Panc1 (cell line): ENCODE results near the gene KPNB1. TPM values are rescaled to one million over a fixed set of nuclear protein-coding genes. Genes with fewer than 3 reads are reported as not detected.

Experiments used
- ATAC-seq: fragments of 200-7000 bp; cut with Tn5 transposase; 2 replicates; pipeline ENCODE4 v1.9.1; 2020; ENCODE audit warnings: mild to moderate bottlenecking, moderate library complexity
- BruUV-seq: library from RNA; stranded (reverse); fragments of 400-500 nt; replicated peaks from 2 replicates; lab custom pipeline; 2021; lab: Mats Ljungman, UMichigan
- CTCF ChIA-PET: fragments of 300-600 bp; sonication (Branson Sonifier 250); formaldehyde crosslinking; loops from one replicate; lab custom pipeline; 2022; ENCODE audit warnings: antibody characterized with exemption; lab: Charles Lee
- POLR2A ChIA-PET: fragments of 300-600 bp; sonication (Branson Sonifier 250); formaldehyde crosslinking; loops from one replicate; lab custom pipeline; 2022; ENCODE audit warnings: antibody characterized with exemption; lab: Charles Lee
- DNase-seq: peaks from one replicate; pipeline ENCODE4 v3.0.0-alpha.2; 2010; ENCODE audit warnings: low read depth, low spot score
- H3K27ac ChIP-seq: 2 replicates; pipeline ENCODE4 v1.5.1; 2011; ENCODE audit warnings: mild to moderate bottlenecking, low read length, inconsistent platforms
- H3K27me3 ChIP-seq: fragments of 200-500 bp; sonication (Bioruptor generic); 2 replicates; pipeline ENCODE4 v1.6.0; 2014; ENCODE audit warnings: low read length, inconsistent platforms; ENCODE audit not compliant: control insufficient read depth, insufficient read depth
- H3K36me3 ChIP-seq: fragments of 200-500 bp; sonication (Bioruptor generic); 2 replicates; pipeline ENCODE4 v1.5.1; 2014; ENCODE audit warnings: inconsistent platforms, mild to moderate bottlenecking, low read length, moderate library complexity; ENCODE audit not compliant: control insufficient read depth, insufficient read depth
- H3K4me1 ChIP-seq: 2 replicates; pipeline ENCODE4 v1.5.1; 2011; ENCODE audit warnings: inconsistent platforms, mild to moderate bottlenecking, low read length, moderate library complexity; ENCODE audit not compliant: control insufficient read depth, insufficient read depth
- H3K4me3 ChIP-seq, 2 experiments: 2 replicates each; pipeline ENCODE4 v1.5.1; 2011 to 2012; ENCODE audit warnings: low read depth in 2 of 2, low read length in 2 of 2, mild to moderate bottlenecking in 2 of 2, inconsistent platforms in 1 of 2, moderate library complexity in 1 of 2
- H3K9me3 ChIP-seq: fragments of 200-500 bp; sonication (Bioruptor generic); 2 replicates; pipeline ENCODE4 v1.5.1; 2014; ENCODE audit warnings: low read depth, mild to moderate bottlenecking, inconsistent platforms, low read length, moderate library complexity; ENCODE audit not compliant: control insufficient read depth, insufficient read depth
- CTCF ChIP-seq: fragments of 450-650 bp; IDR thresholded peaks from 2 replicates; pipeline ENCODE4 v1.5.1; 2017; ENCODE audit warnings: mild to moderate bottlenecking
- POLR2AphosphoS5 ChIP-seq: IDR thresholded peaks from 2 replicates; pipeline ENCODE4 v1.6.1; 2012; ENCODE audit warnings: mild to moderate bottlenecking, low read depth, low read length, moderate library complexity
- SIN3A ChIP-seq: IDR thresholded peaks from 2 replicates; pipeline ENCODE4 v1.6.1; 2012; ENCODE audit warnings: low read depth, mild to moderate bottlenecking, low read length, moderate library complexity, borderline replicate concordance; ENCODE audit not compliant: insufficient read depth
- TCF7L2 ChIP-seq: IDR thresholded peaks from 2 replicates; pipeline ENCODE4 v1.6.1; 2011; ENCODE audit warnings: mild to moderate bottlenecking, low read depth, low read length, inconsistent platforms
- in situ Hi-C: cut with HindIII; loops from 2 replicates; pipeline ENCODE4 v1.10.0; 2016; ENCODE audit warnings: low sequenced_read_pairs, low pct_unique_long_range_greater_than_20kb
- intact Hi-C: fragments of 100-400 bp; cut with micrococcal nuclease; formaldehyde crosslinking; loops from one replicate; pipeline ENCODE4 v1.10.0; 2022; ENCODE audit not compliant: unreplicated experiment
- total RNA-seq: library from RNA; stranded (reverse); gene quantifications from one replicate; pipeline ENCODE4 v1.2.1, GENCODE V29; 2021; ENCODE audit not compliant: unreplicated experiment
- TF ChIP-seq, protein P1 (sequence below), 2 experiments: IDR thresholded peaks; 2 replicates each; pipeline ENCODE4 v1.6.1; 2011 to 2012; ENCODE audit warnings: low read depth in 2 of 2, control low read depth in 1 of 2, low read length in 1 of 2, mild to moderate bottlenecking in 1 of 2, moderate library complexity in 1 of 2; ENCODE audit not compliant: insufficient read depth in 1 of 2

KPNB1 gene
- total RNA-seq, 1 experiment from 2014 or later, result 666 TPM

- TF ChIP-seq POLR2AphosphoS5, result no peak
- TF ChIP-seq, protein P1, sequence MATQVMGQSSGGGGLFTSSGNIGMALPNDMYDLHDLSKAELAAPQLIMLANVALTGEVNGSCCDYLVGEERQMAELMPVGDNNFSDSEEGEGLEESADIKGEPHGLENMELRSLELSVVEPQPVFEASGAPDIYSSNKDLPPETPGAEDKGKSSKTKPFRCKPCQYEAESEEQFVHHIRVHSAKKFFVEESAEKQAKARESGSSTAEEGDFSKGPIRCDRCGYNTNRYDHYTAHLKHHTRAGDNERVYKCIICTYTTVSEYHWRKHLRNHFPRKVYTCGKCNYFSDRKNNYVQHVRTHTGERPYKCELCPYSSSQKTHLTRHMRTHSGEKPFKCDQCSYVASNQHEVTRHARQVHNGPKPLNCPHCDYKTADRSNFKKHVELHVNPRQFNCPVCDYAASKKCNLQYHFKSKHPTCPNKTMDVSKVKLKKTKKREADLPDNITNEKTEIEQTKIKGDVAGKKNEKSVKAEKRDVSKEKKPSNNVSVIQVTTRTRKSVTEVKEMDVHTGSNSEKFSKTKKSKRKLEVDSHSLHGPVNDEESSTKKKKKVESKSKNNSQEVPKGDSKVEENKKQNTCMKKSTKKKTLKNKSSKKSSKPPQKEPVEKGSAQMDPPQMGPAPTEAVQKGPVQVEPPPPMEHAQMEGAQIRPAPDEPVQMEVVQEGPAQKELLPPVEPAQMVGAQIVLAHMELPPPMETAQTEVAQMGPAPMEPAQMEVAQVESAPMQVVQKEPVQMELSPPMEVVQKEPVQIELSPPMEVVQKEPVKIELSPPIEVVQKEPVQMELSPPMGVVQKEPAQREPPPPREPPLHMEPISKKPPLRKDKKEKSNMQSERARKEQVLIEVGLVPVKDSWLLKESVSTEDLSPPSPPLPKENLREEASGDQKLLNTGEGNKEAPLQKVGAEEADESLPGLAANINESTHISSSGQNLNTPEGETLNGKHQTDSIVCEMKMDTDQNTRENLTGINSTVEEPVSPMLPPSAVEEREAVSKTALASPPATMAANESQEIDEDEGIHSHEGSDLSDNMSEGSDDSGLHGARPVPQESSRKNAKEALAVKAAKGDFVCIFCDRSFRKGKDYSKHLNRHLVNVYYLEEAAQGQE (IDR thresholded peaks at IDR 0.05; ENCODE audit: insufficient read depth in 1 of 2, low read depth in 2 of 2, low read length in 1 of 2), result no peak
Measured at GRCh38 chr17:47716375-47716774, 66.7 kb downstream of the KPNB1 start.

GRCh38 chr17:47717261-47717697, 67.6 kb downstream of the KPNB1 start:
- no peak overlapping the region for H3K27ac ChIP-seq
- no TSS peak for BruUV-seq
- intact Hi-C loops, result no loop called here
- H3K9me3 ChIP-seq, result no peaks in the 10 kb centered on the region
- no peak overlapping the region for H3K4me3 ChIP-seq
- POLR2A ChIA-PET, result no interaction called here
- TF ChIP-seq CTCF (no peak; the same call in 1 of the 2 replicates), POLR2AphosphoS5 (no peak), TCF7L2 (no peak), SIN3A (no peak)
- TF ChIP-seq, protein P1 (IDR thresholded peaks at IDR 0.05; ENCODE audit: insufficient read depth in 1 of 2, low read depth in 2 of 2, low read length in 1 of 2), result no peak
- CTCF ChIA-PET, result no interaction called here
- in situ Hi-C loops, result no loop called here
- ATAC-seq, result no peak
- H3K27me3 ChIP-seq, result peaks cover 5% of the 10 kb centered on the region; the same call in 1 of the 2 replicates
- no peak for DNase-seq
- H3K36me3 ChIP-seq, result no peaks in the 10 kb centered on the region
- peaks cover 3% of the 10 kb centered on the region; the same call in 1 of the 2 replicates for H3K4me1 ChIP-seq

More at GRCh38 chr17:47716375-47716774, 66.7 kb downstream of the KPNB1 start:
- BruUV-seq, result no TSS peak
- in situ Hi-C loops, result no loop called here
- H3K27me3 ChIP-seq, result peaks cover 5% of the 10 kb centered on the region; the same call in 1 of the 2 replicates
- intact Hi-C loops, result no loop called here
- ATAC-seq (no peak), DNase-seq (no peak)
- ChIA-PET CTCF (interaction anchor here (0.7 kb wide), 1 partner anchor 15 kb away, joined by 3 read pairs; no protein-coding TSS in a partner anchor), POLR2A (no interaction called here)
- no peaks in the 10 kb centered on the region for H3K36me3 ChIP-seq
- no peak overlapping the region for H3K4me3 ChIP-seq
- H3K4me1 ChIP-seq, result peaks cover 3% of the 10 kb centered on the region; the same call in 1 of the 2 replicates
- no peak overlapping the region for H3K27ac ChIP-seq
- H3K9me3 ChIP-seq, result no peaks in the 10 kb centered on the region
